D721Med (cell line): Measurements from ENCODE around the gene PCNT.

Source experiments
- DNase-seq: peaks from one replicate; pipeline ENCODE4 v3.0.0; 2011; ENCODE audit warnings: low spot score; ENCODE audit not compliant: insufficient read length
- FAIRE-seq: peaks from 2 replicates; lab custom pipeline; 2011; peaks lifted over from hg19 to GRCh38; lab: Jason Lieb, UNC
- CTCF ChIP-seq: IDR thresholded peaks from 2 replicates; pipeline ENCODE4 v1.5.1; 2012; ENCODE audit warnings: mild to moderate bottlenecking, control low read depth; ENCODE audit not compliant: insufficient read depth; ENCODE audit errors: missing control alignments

The PCNT gene

DNA sequence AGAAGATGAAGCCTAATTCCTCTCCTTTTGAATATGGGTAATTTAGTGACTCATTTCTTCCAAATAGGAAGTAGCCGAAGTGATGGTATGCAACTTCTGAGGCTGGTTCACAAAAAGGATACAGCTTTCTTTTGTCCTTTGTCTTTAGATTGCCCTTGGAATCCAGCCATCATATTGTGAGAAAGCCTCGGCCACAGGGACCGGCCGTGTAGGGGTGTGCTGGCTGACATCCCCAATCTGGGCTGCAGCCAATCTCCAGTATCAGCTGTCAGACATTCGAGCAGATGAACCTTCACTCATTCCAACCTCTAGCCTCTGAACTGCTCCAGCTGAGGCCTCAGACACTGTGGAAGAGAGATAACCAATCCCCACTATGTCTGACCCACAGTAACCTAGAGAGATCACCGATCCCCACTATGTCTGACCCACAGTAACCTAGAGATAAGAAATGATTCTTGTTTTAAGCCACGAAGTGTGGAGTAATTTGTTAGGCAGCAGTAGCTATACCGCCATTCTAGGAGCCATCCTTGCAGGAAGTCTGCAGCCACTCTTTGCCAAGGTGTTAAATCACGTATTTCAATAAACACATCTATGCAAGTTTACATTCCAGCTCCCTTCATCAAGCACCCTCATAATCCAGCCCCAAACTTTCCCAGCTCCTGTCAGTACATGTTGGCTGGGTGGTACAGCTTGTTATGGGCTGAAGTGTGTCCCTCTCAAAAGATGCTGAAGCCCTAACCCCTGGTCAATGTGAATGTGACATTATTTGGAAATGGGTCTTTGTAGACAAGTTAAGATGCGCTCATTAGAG is 131.8 kb downstream of the PCNT start:
- no peak for TF ChIP-seq CTCF
- FAIRE-seq (no peak), DNase-seq (no peak)

DNA sequence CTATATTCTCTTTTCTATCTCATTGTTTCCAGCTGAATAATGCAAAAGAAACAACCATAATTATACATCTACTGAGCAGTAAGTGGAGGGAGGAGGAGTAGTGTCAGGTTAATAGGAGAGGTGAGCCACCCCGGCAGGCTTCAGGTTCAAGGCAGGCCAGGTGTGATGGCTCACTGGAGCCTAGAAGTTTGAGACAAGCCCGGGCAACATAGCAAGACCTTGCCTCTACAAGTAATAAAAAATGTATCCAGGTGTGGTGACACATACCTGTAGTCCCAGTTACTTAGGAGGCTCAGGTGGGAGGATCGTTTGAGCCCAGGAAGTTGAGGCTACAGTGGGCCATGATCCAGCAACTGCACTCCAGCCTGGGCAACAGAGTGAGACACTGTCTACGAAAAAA is 132.8 kb downstream of the PCNT start:
- no peak for TF ChIP-seq CTCF
- DNase-seq (no peak), FAIRE-seq (no peak)

- FAIRE-seq (no peak), DNase-seq (no peak)
- TF ChIP-seq CTCF: no peak
Observed at GRCh38 chr21:46457801-46458314, 133.9 kb downstream of the PCNT start.

DNA sequence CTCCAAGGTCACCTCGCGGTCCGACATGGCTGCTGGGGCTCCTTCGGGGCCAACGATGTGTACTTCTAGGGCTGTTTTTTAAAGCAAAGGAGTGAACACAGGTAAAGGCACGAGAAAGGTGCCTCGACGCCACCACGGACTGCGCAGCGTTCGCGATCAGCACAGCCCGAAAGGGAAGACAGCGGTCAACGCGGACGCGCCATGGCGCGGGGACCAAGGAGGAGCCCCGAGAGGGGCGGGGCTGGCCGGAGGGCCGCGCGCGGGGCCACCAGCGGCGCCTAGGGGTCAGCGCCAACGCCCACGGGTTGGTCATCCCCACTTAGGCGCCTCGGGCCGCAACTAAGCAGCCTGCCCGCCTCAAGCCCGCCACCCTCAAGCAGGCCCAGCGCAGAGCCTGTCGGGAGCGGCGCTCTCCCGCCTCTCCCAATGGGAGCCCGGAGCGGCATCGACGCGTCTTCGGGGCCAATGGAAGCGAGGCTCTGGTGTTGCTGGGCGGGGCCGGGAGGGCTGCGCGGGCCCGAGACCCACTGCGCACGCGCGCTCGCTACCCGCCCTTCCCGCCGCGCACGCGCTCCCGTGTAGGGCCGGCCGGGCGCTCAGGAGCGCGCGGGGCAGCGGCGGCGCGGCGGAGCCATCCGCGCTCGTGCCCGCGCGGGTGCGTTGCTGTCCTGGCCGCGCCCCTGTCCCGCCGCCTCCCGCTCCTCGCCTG is 134.5 kb downstream of the PCNT start, which contains the start of gene DIP2A:
DIP2A (plus strand) TSS at position 577 of the 709 bp plus-strand sequence. CDS start 241 bp downstream, outside the sequence.
- FAIRE-seq (no peak), DNase-seq (peak; percentile 99)
- TF ChIP-seq CTCF: no peak

DNA sequence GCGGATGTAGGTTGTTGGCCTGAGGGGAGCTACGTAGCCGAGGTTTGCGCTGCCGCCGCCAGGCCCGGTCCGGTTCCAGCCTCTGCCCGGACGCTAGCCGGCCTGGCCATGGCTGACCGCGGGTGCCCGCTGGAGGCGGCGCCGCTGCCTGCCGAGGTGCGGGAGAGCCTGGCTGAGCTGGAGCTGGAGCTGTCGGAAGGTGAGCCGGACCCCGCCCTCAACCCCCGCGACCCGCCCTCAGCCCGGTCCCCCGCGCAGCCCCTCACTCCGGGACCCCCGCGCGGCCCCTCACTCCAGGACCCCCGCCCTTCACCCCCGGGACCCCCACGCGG is 135.0 kb downstream of the PCNT start:
- DNase-seq (no peak), FAIRE-seq (no peak)
- TF ChIP-seq CTCF: no peak

- DNase-seq (no peak), FAIRE-seq (no peak)
- no peak for TF ChIP-seq CTCF
Observed at GRCh38 chr21:46459356-46460112, 135.6 kb downstream of the PCNT start.
